ENCODE results near the gene EGFR.

GRCh38 chr7:55096323-55096722 lies 77.5 kb downstream of the EGFR start:
- no peak for TF ChIP-seq ZFP36 (IDR thresholded peaks at IDR 0.05; ENCODE audit: borderline replicate concordance, partially characterized antibody)
- TF ChIP-seq MAX (IDR thresholded peaks at IDR 0.05), result no peak
- no peak for TF ChIP-seq CTCF (IDR thresholded peaks at IDR 0.05)
- no peak for TF ChIP-seq FOSL2 (IDR thresholded peaks at IDR 0.05)
- TF ChIP-seq FOSL2 (CRISPR knock-in tag; IDR thresholded peaks at IDR 0.05), result no peak
- TF ChIP-seq SMC3 (IDR thresholded peaks at IDR 0.05), result no peak
- no peak for TF ChIP-seq CBX8 (IDR thresholded peaks at IDR 0.05)
- no peak for TF ChIP-seq HDAC2 (IDR thresholded peaks at IDR 0.05)
- no peak for TF ChIP-seq CHD4 (IDR thresholded peaks at IDR 0.05; ENCODE audit: borderline replicate concordance)
- no peak for TF ChIP-seq HOXB13 (CRISPR knock-in tag; IDR thresholded peaks at IDR 0.05; ENCODE audit: low read depth)

Data from A549 (cell line).